NCI-H1105 (cell line): ENCODE measurements around the gene RAET1L.
A peak's percentile ranks its signal among the peaks of the same experiment; 100 is the strongest.
"Not testable (repeated sequence)": the region's sequence is repeated elsewhere in the genome, so short reads cannot be mapped to it uniquely, and the experiment has no call there.

ENCODE experiments used
- DNase-seq: peaks from one replicate; lab custom pipeline; 2025; lab: John Stamatoyannopoulos, UW

RAET1L gene, protein sequence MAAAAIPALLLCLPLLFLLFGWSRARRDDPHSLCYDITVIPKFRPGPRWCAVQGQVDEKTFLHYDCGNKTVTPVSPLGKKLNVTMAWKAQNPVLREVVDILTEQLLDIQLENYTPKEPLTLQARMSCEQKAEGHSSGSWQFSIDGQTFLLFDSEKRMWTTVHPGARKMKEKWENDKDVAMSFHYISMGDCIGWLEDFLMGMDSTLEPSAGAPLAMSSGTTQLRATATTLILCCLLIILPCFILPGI

GRCh38 chr6:150025201-150025917 is at the start of gene RAET1L:
Gene RAET1L (minus strand): TSS chr6:150025532. CDS start chr6:150025471, 61 bp downstream.
- no peak for DNase-seq

DNA sequence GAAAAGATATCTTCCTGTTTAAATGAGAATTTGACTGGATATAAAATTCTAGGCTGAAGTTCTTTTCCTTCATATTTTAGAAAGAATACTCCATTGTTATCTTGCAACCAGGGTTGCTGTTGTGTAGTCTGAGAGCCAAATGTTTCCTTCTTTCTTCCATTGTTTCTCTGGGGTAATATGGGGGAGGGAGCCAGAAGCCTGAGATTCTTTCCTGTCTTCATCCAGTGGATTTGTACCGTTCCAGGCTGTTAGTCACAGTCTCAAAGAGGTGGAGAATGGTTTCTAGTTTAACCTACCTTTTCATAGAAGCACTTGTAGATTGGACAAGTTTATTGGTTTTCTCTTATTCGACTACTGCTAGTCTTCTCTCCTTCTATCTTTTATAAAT is 49.7 kb upstream of the RAET1L start:
- no peak for DNase-seq

DNA sequence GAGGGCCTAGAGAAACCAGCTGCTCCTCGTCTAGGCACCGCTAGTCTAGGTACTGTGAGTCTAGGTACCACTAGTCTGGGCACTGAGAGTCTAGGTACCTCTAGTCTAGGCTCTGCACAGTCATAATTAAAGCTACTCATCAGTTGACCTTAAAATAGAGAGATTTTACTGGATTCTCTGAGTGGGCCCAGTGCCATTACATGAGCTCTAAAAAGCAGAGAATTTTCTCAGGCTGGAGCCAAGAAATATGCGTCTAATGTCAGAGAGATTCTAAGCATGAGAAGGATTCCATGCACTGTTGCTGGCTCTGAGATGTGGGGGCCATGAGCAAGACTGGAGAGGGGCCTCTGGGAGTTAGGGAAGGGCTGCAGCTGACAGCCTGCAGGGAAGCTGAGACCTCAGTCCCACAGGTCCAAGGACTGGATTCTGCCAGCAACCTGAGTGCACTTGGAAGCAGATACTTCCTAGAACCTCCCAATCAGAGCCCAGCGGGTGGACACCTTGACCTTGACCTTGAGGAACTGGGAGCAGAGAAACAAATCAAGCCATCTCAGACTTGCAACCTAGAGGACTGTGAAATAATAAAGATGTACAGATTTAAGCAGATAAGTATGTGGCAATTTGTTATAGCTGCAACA is 49.2 kb upstream of the RAET1L start:
- DNase-seq, result not testable (repeated sequence)

DNA sequence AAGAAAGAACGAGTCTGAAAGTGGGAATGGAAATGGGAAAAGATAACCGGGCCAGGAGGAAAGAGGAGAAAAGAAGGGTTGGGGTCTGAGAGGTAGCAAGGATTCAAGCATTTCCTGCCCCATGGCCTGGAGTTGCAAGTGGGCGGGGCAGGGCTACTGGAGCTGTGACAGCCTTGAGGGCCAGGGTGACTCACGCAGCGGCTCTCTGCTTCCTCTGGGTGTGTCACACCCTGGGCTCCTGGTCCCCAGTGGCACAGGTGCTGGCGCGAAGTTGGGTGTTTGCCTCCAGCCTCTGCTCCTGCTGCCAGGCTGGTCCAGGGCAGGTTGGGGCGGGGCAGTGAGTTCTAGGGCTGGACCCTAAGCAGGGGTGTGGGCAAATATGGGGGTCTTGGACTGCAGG is 46.9 kb upstream of the RAET1L start:
- no peak for DNase-seq

- DNase-seq, result no peak
Observed at GRCh38 chr6:150070236-150070818, 45.0 kb upstream of the RAET1L start.

GRCh38 chr6:150069706-150070105 is 44.4 kb upstream of the RAET1L start:
- no peak for DNase-seq

GRCh38 chr6:150068720-150069648 is 43.7 kb upstream of the RAET1L start, which contains the start of gene ULBP3:
Gene ULBP3 (minus strand): TSS chr6:150069121. CDS start chr6:150069066, 55 bp downstream.
- peak; percentile 57 for DNase-seq

DNA sequence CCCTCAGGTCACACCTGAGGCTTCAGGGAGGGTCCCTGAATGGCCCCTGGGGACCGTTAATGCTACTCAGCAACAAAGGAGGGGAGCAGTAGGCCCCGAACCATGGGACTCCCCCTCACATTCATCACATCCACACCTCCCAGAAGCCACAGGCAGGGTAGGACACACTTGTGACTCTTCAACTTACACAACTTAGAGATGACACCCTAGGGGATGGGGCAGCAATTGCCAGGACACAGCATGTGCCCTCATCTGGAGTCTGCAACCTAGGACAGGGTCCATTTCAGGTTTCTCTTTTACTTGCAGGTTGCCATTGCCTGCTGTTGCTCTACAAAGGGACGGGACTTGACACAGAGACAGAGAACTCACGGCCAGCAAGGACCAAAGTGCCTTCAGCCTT is 42.8 kb upstream of the RAET1L start:
- DNase-seq, result no peak

- DNase-seq, result no peak
Observed at GRCh38 chr6:150065083-150065482, 39.8 kb upstream of the RAET1L start.

GRCh38 chr6:150063640-150064039 is 38.3 kb upstream of the RAET1L start:
- DNase-seq, result no peak

- DNase-seq, result not testable (repeated sequence)
Observed at GRCh38 chr6:150059973-150060372, 34.6 kb upstream of the RAET1L start.

GRCh38 chr6:150058986-150059385 is 33.7 kb upstream of the RAET1L start:
- DNase-seq, result no peak

DNA sequence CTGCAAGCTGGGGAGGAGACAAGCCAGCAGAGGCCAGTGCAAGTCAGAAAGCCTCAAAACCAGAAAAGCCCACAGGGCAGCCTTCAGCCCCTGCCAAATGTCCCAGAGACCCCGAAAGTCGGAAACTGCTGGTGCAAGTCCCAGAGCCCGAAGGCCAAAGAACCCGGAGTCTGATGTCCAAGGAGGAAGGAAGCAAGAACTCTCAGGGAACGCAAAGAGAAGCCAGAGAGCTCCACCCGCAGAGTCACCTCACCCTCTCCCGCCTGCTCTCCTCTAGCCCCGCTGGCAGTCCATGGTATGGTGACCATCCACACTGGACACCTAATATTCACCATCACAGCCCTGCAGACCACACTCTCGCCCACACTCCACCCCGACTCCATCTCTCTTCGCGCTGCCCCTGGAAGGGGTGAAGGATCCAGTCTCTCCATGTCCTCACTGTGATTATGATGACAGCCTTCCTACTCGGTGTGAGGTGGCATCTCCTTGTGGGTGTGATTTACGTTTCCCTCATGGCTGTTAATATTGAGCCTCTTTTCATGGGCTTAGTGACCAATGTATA is 33.0 kb upstream of the RAET1L start:
- DNase-seq, result no peak

DNA sequence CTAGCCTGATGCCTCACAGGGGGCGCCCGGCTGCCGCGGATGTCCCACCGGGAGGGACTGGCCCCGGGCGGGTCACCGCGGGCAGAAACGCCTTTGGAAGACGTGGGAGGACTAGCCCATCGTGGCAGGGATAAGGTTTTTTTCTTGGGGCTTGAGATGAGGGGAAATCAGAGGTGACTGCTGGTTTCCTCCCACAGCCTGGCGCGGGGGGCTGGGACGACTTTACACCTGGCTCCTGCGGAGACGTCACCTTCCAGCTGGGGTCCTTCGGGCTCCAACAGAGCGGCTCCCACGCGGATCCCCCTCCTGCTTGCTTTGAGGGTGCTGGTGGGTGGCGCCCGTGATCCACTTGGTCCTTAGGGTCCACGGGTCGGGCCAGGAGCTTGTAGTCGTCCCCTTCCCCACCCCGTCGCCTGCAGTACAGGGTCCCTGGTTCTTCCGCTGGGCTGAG is 32.2 kb upstream of the RAET1L start:
- DNase-seq, result no peak

DNA sequence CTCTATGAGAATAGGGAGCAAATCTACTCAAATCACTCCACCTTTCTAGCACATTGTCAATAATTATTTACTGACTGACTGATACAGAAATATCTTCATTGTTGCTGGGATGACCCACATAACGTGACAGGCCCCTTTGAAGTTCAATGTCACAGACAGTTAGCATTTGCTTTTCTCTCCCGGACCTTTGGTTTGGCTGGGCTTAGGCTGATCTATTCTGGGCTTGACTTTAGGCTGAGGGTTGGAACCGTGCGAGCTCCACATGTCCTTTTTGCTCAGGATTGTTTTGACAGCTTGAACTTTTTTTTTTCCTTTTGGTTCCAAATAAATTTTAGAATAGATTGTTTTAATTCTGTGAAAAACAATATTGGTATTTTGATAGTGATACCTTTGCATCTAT is 31.6 kb upstream of the RAET1L start:
- DNase-seq, result no peak

DNA sequence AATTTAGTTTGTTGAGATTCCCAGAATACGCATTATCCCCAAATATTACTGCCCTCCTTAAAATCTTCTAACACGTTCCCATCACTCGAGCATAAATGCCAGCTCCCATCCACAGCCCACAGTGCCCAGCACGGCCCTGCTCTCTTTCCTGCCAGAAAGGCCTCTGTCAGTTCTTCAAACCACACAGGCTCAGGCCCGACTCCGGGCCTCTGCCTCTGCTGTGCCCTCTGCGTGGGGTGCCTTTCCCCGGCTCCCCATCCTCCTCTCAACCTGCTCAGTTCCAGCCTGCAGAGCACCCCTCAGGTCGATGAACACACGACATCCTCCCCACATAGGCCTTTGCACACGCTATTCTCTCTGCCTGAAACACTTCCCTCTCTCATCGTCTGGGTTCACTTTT is 30.8 kb upstream of the RAET1L start:
- no peak for DNase-seq

DNA sequence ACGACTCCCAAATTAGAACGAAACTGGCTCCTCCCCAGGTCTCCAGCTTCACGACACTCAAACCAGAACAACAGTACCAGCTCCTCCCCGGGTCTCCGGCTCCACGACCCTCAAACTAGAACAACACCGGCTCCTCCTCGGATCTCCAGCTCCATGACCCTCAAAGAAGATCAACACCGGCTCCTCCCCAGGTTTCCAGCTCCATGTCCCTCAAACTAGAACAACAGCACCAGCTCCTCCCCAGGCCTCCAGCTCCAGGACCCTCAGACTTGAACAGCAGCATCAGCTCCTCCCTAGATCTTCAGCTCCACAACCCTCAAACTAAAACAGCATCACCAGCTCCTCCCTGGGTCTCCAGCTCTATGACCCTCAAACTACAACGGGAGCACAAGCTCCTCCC is 29.8 kb upstream of the RAET1L start:
- no peak for DNase-seq

GRCh38 chr6:150053450-150053849 is 28.1 kb upstream of the RAET1L start:
- DNase-seq, result no peak

DNA sequence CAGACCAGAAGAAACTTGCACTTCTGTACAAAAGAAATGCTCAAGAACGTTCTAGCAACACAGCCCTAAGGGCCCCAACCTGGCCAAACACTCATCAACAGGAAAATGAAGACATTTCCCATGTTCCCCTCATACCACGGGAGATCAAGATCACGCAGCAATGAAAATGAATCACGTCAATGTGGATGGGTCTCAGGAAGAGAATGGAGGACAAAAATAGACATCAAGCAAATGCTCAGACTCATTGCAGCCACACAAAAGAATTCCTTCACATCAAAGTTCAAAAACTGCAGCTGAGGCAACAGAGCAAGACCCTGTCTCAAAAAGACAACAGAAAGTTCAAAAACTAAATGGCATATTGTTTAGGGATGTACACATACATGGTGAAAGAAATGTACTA is 25.5 kb upstream of the RAET1L start:
- no peak for DNase-seq

- no peak for DNase-seq
Observed at GRCh38 chr6:150048099-150048498, 22.8 kb upstream of the RAET1L start.

- DNase-seq, result no peak
Observed at GRCh38 chr6:150046943-150047342, 21.6 kb upstream of the RAET1L start.
